ENCODE data around the gene VPS35. TPM values are rescaled to one million over a fixed set of nuclear protein-coding genes. Genes with fewer than 3 reads are reported as not detected.
A peak's percentile ranks its signal among the peaks of the same experiment; 100 is the strongest.

VPS35 gene
- total and polyA plus RNA-seq, 2 of the 13 experiments (the other 11 are each of a cell fraction or from before 2014, with no cell fraction given) = 30.7 to 136 TPM

DNA sequence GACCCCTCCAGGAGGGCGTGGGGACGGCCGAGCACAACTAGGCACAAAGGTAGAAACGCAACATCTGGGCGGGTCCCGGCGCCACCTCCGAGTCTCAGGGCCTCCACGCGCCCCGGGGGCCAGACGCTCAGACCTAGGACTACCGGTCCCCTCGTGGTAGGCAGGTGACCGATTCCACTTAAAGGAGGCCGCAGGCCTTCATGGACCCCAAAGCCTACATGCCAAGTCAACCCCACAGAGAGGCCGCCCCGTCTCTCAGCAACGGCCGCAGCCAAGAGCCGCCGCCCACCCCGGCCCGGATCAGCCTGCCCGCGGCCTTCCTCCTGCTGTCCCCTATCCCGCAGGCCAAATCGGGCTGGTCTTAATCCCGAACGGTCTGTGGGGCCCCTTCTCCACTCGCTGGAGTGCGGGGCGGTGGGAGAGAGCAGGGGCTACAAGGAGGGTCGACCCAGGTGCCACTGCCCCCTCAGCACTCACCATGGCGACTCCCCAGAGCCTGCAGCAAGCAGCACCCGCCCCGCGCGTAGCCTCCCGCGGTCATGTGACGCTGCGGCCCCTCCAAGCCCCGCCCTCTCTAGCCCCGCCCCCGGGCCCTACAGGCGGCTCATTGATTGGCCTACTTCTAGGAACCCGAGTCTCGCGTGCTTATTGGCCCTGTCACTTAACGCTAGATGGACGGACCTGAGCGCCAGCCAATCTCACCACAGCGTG, at the start of gene VPS35 (continued):
- TF ChIP-seq PLRG1 (conservative IDR thresholded peaks at IDR 0.05) (no peak), ZNF121 (CRISPR knock-in tag; IDR thresholded peaks at IDR 0.05) (no peak), ZNF501 (CRISPR knock-in tag; IDR thresholded peaks at IDR 0.05) (peak; percentile 95), ARNT (IDR thresholded peaks at IDR 0.05) (no peak), NCOA2 (CRISPR knock-in tag; IDR thresholded peaks at IDR 0.05) (no peak), ZMYM2 (CRISPR knock-in tag; IDR thresholded peaks at IDR 0.05) (0 out of 2 replicates have a peak, but pooled peaks have one; percentile 44), ELF3 (CRISPR knock-in tag; IDR thresholded peaks at IDR 0.05) (peak; percentile 25), RFX5 (IDR thresholded peaks at IDR 0.05; ENCODE audit: low read depth, low read length) (no peak; the same call in 1 of the 2 replicates), PHB2 (IDR thresholded peaks at IDR 0.05; ENCODE audit: partially characterized antibody) (no peak), MIER3 (CRISPR knock-in tag; IDR thresholded peaks at IDR 0.05; ENCODE audit: borderline replicate concordance) (peak; percentile 28; the same call in 1 of the 2 replicates), ZNF33A (CRISPR knock-in tag; IDR thresholded peaks at IDR 0.05; ENCODE audit: borderline replicate concordance) (no peak), NPAS2 (CRISPR knock-in tag; IDR thresholded peaks at IDR 0.05; ENCODE audit: borderline replicate concordance) (no peak), POLR2AphosphoS5 (IDR thresholded peaks at IDR 0.05; ENCODE audit: low read depth, low read length) (peak; percentile 88), ZNF136 (CRISPR knock-in tag; IDR thresholded peaks at IDR 0.05; ENCODE audit: low read depth) (0 out of 2 replicates have a peak, but pooled peaks have one; percentile 43), ZNF557 (CRISPR knock-in tag; IDR thresholded peaks at IDR 0.05) (0 out of 2 replicates have a peak, but pooled peaks have one; percentile 43), JUND (CRISPR knock-in tag; IDR thresholded peaks at IDR 0.05) (peak; percentile 52; the same call in 1 of the 2 replicates), ZNF235 (CRISPR knock-in tag; IDR thresholded peaks at IDR 0.05; ENCODE audit: borderline replicate concordance) (peak; percentile 82; the same call in 1 of the 2 replicates)
- TF ChIP-seq, protein P1, sequence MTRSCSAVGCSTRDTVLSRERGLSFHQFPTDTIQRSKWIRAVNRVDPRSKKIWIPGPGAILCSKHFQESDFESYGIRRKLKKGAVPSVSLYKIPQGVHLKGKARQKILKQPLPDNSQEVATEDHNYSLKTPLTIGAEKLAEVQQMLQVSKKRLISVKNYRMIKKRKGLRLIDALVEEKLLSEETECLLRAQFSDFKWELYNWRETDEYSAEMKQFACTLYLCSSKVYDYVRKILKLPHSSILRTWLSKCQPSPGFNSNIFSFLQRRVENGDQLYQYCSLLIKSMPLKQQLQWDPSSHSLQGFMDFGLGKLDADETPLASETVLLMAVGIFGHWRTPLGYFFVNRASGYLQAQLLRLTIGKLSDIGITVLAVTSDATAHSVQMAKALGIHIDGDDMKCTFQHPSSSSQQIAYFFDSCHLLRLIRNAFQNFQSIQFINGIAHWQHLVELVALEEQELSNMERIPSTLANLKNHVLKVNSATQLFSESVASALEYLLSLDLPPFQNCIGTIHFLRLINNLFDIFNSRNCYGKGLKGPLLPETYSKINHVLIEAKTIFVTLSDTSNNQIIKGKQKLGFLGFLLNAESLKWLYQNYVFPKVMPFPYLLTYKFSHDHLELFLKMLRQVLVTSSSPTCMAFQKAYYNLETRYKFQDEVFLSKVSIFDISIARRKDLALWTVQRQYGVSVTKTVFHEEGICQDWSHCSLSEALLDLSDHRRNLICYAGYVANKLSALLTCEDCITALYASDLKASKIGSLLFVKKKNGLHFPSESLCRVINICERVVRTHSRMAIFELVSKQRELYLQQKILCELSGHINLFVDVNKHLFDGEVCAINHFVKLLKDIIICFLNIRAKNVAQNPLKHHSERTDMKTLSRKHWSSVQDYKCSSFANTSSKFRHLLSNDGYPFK (CRISPR knock-in tag; IDR thresholded peaks at IDR 0.05; ENCODE audit: borderline replicate concordance) = peak; percentile 84
- TF ChIP-seq, protein P2, sequence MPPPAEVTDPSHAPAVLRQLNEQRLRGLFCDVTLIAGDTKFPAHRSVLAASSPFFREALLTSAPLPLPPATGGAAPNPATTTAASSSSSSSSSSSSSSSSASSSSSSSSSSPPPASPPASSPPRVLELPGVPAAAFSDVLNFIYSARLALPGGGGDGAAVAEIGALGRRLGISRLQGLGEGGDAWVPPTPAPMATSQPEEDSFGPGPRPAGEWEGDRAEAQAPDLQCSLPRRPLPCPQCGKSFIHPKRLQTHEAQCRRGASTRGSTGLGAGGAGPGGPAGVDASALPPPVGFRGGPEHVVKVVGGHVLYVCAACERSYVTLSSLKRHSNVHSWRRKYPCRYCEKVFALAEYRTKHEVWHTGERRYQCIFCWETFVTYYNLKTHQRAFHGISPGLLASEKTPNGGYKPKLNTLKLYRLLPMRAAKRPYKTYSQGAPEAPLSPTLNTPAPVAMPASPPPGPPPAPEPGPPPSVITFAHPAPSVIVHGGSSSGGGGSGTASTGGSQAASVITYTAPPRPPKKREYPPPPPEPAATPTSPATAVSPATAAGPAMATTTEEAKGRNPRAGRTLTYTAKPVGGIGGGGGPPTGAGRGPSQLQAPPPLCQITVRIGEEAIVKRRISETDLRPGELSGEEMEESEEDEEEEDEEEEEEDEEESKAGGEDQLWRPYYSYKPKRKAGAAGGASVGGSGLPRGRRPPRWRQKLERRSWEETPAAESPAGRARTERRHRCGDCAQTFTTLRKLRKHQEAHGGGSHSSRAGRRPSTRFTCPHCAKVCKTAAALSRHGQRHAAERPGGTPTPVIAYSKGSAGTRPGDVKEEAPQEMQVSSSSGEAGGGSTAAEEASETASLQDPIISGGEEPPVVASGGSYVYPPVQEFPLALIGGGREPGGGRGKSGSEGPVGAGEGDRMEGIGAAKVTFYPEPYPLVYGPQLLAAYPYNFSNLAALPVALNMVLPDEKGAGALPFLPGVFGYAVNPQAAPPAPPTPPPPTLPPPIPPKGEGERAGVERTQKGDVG (CRISPR knock-in tag; IDR thresholded peaks at IDR 0.05; ENCODE audit: borderline replicate concordance) = peak; percentile 86
- TF ChIP-seq, protein P3, sequence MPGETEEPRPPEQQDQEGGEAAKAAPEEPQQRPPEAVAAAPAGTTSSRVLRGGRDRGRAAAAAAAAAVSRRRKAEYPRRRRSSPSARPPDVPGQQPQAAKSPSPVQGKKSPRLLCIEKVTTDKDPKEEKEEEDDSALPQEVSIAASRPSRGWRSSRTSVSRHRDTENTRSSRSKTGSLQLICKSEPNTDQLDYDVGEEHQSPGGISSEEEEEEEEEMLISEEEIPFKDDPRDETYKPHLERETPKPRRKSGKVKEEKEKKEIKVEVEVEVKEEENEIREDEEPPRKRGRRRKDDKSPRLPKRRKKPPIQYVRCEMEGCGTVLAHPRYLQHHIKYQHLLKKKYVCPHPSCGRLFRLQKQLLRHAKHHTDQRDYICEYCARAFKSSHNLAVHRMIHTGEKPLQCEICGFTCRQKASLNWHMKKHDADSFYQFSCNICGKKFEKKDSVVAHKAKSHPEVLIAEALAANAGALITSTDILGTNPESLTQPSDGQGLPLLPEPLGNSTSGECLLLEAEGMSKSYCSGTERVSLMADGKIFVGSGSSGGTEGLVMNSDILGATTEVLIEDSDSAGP (CRISPR knock-in tag; IDR thresholded peaks at IDR 0.05; ENCODE audit: borderline replicate concordance) = peak; percentile 66; the same call in 1 of the 2 replicates
- TF ChIP-seq, protein P4, sequence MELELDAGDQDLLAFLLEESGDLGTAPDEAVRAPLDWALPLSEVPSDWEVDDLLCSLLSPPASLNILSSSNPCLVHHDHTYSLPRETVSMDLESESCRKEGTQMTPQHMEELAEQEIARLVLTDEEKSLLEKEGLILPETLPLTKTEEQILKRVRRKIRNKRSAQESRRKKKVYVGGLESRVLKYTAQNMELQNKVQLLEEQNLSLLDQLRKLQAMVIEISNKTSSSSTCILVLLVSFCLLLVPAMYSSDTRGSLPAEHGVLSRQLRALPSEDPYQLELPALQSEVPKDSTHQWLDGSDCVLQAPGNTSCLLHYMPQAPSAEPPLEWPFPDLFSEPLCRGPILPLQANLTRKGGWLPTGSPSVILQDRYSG (CRISPR knock-in tag; IDR thresholded peaks at IDR 0.05) = peak; percentile 15; the same call in 1 of the 2 replicates
